Measurements from ENCODE around the gene CCN2.

CCN2 gene

DNA sequence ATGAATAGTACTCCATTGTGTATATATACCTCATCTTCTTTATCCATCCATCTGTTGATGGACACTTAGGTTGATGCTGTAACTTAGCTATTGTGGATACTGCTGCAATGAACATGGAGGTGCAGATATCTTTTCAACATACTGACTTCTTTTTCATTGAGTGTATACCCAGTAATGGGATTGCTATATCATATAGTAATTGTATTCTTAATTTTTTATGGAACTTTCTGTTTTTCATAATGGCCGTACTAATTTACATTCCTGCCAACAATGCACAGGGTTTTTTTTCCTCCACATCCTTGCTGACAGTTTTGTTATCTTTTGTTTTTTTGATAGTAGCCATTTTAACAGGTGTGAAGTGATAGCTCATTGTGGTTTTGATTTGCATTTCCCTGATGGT is 5.2 kb downstream of the CCN2 start:
- no peak overlapping the region for H3K4me3 ChIP-seq
- H3K27ac ChIP-seq = peak overlapping the region in 1 of 2 donors; percentile 58
- TF ChIP-seq CTCF (IDR thresholded peaks at IDR 0.05) = no peak
- DNase-seq (ENCODE audit: low spot score) = no peak

GRCh38 chr6:131937703-131938631 is 13.2 kb downstream of the CCN2 start:
- DNase-seq (ENCODE audit: low spot score) = no peak
- TF ChIP-seq CTCF (IDR thresholded peaks at IDR 0.05) = no peak
- Histone ChIP-seq H3K27ac (peak overlapping the region in 1 of 2 donors; percentile 55), H3K4me3 (no peak overlapping the region)

- H3K27ac ChIP-seq = peak overlapping the region in 1 of 2 donors; percentile 55
- no peak overlapping the region for H3K4me3 ChIP-seq
- no peak for TF ChIP-seq CTCF (IDR thresholded peaks at IDR 0.05)
- no peak for DNase-seq (ENCODE audit: low spot score)
Observed at GRCh38 chr6:131937226-131937625, 13.9 kb downstream of the CCN2 start.

DNA sequence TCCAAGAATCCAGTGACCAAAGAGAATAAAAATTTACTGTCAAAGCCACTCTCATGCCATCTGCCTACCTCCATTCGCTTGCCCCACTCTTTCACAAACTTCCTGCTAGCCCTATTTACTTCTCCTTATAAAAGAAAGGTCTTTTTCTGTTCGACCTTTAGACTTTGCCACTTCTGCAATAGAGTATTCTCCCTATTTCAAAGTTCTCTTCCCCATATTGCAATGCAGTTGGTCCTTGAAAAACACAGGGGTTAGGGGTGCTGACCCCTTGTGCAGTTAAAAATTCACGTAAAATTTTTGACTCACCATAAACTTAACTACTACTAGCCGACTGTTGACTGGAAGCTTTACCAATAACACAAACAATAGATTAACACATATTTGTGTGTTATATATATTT is 15.0 kb downstream of the CCN2 start:
- H3K4me3 ChIP-seq = no peak overlapping the region
- TF ChIP-seq CTCF (IDR thresholded peaks at IDR 0.05) = no peak
- no peak for DNase-seq (ENCODE audit: low spot score)
- no peak overlapping the region for H3K27ac ChIP-seq

DNA sequence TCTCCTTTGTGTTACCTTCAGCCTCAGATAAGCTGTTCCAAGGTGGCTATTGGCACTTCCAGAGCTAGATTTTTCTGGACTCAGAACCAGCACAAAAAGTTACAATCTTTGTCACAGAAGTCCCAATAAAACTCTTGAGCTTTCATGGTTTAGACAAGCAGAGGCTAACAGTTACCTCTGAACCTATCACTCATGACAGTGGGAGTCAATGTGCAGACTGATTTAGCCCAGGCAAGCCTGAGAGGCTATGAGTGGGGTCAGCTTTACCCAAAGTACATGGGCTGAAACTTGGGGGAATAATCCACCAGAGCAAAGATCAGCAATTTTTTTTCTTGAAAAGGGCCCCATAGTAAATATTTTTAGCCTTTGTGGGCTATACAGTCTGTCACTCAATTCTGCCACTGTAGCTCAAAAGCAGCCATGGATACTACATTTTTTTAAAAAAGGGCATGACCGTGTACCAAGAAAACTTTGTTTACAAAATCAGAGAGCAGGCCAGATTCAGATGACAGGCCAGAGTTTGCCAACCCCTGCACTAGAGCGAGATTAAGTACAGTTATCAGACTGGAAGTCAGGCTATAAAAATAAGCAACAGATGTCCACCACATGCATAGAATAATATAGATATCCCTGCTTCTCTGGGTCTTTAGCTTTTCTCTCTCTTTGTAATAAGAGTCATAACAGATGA is 20.0 kb downstream of the CCN2 start:
- DNase-seq (ENCODE audit: low spot score) = no peak
- no peak for TF ChIP-seq CTCF (IDR thresholded peaks at IDR 0.05)
- Histone ChIP-seq H3K4me3 (no peak overlapping the region), H3K27ac (no peak overlapping the region)

GRCh38 chr6:131929976-131930375 is 21.2 kb downstream of the CCN2 start:
- no peak for TF ChIP-seq CTCF (IDR thresholded peaks at IDR 0.05)
- H3K4me3 ChIP-seq = no peak overlapping the region
- no peak for DNase-seq (ENCODE audit: low spot score)
- no peak overlapping the region for H3K27ac ChIP-seq

Data from coronary artery (tissue), 2 donors.